HG03432 (cell line): Measurements from ENCODE around the gene MAP1LC3B.

Experiments
- ATAC-seq: cut with Tn5 transposase; IDR thresholded peaks from one replicate; pipeline ENCODE4 v1.9.1; 2021; ENCODE audit warnings: mild to moderate bottlenecking, moderate library complexity; ENCODE audit not compliant: unreplicated experiment

The MAP1LC3B gene

GRCh38 chr16:87451563-87452210, 59.6 kb downstream of the MAP1LC3B start:
- no peak for ATAC-seq

GRCh38 chr16:87453326-87453725, 61.2 kb downstream of the MAP1LC3B start:
- no peak for ATAC-seq
